HG03520 (cell line): Measurements from ENCODE around the gene GALNT1.

ENCODE experiments used
- ATAC-seq: cut with Tn5 transposase; IDR thresholded peaks from one replicate; pipeline ENCODE4 v1.9.1; 2021; ENCODE audit warnings: mild to moderate bottlenecking, moderate library complexity; ENCODE audit not compliant: unreplicated experiment

Gene GALNT1

GRCh38 chr18:35616664-35617423 lies 35.3 kb downstream of the GALNT1 start:
- peak; percentile 99 for ATAC-seq

- ATAC-seq, result no peak
Observed at GRCh38 chr18:35617865-35618264, 36.3 kb downstream of the GALNT1 start.

GRCh38 chr18:35618289-35618688 lies 36.7 kb downstream of the GALNT1 start:
- no peak for ATAC-seq

- no peak for ATAC-seq
Observed at GRCh38 chr18:35618696-35619095, 37.2 kb downstream of the GALNT1 start.

GRCh38 chr18:35619464-35619863 lies 37.9 kb downstream of the GALNT1 start:
- ATAC-seq, result no peak

GRCh38 chr18:35619941-35620340 lies 38.4 kb downstream of the GALNT1 start:
- no peak for ATAC-seq

GRCh38 chr18:35620765-35621164 lies 39.2 kb downstream of the GALNT1 start:
- no peak for ATAC-seq

- no peak for ATAC-seq
Observed at GRCh38 chr18:35623255-35623654, 41.7 kb downstream of the GALNT1 start.

GRCh38 chr18:35624146-35624545 lies 42.6 kb downstream of the GALNT1 start:
- peak; percentile 76 for ATAC-seq

- no peak for ATAC-seq
Observed at GRCh38 chr18:35625232-35625631, 43.7 kb downstream of the GALNT1 start.

- ATAC-seq, result no peak
Observed at GRCh38 chr18:35633761-35634160, 52.2 kb downstream of the GALNT1 start.

GRCh38 chr18:35634323-35634722 lies 52.8 kb downstream of the GALNT1 start:
- no peak for ATAC-seq

GRCh38 chr18:35635170-35635569 lies 53.6 kb downstream of the GALNT1 start:
- no peak for ATAC-seq

- ATAC-seq, result no peak
Observed at GRCh38 chr18:35637227-35637626, 55.7 kb downstream of the GALNT1 start.

- ATAC-seq, result no peak
Observed at GRCh38 chr18:35639296-35639695, 57.8 kb downstream of the GALNT1 start.

GRCh38 chr18:35641467-35641866 lies 59.9 kb downstream of the GALNT1 start:
- ATAC-seq, result no peak

- no peak for ATAC-seq
Observed at GRCh38 chr18:35641916-35642315, 60.4 kb downstream of the GALNT1 start.

- no peak for ATAC-seq
Observed at GRCh38 chr18:35642802-35643201, 61.3 kb downstream of the GALNT1 start.

- ATAC-seq, result no peak
Observed at GRCh38 chr18:35646449-35646848, 64.9 kb downstream of the GALNT1 start.

- ATAC-seq, result no peak
Observed at GRCh38 chr18:35653392-35654135, 72.0 kb downstream of the GALNT1 start.

GRCh38 chr18:35658112-35658511 lies 76.6 kb downstream of the GALNT1 start:
- ATAC-seq, result no peak

- no peak for ATAC-seq
Observed at GRCh38 chr18:35661483-35662146, 80.1 kb downstream of the GALNT1 start.
